Measurements from ENCODE around the gene HHIPL1.

GRCh38 chr14:99644035-99644587, 818 bp upstream of the HHIPL1 start:
- TF ChIP-seq CTCF (conservative IDR thresholded peaks at IDR 0.05; ENCODE audit: low read length) (no peak), EZH2phosphoT487 (IDR thresholded peaks at IDR 0.05; ENCODE audit: borderline replicate concordance) (no peak)

Data from Loucy (cell line).